ENCODE results near the gene KRT77.

Gene KRT77

DNA sequence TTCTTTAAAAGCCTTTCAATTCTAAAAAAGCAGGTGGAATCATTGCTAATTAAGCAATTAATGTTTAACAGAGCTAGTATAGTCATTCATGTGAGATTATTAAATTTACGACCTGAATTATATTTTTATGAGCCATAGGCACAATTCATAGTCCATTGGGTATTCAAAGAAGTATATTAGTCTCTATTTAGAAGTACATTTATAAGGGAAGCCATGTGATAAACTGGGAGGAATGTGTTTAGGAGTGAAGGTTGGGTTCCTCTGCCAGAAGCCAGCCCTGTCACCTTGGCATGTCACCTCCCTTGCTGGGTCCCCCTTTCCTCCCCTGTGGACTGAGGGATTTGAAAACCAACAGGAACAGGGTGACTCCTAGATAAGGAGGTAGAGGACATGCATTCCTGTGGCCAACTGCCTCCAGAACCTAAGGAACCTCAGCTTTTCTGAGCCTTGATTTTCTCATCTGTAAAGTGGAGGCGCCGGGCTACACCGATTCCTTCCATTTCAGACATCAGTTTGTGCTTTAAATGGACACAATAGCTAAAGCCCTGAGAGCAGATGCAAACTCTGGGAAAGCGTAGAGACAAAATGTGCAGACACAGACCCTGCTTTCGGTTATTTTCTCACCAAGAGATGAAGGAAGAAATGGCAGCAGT lies 45.9 kb downstream of the KRT77 start:
- no peak overlapping the region for H3K27ac ChIP-seq
- TF ChIP-seq POLR2AphosphoS5 (IDR thresholded peaks at IDR 0.05; ENCODE audit: borderline replicate concordance, low read depth, low read length) (no peak), FOXP2 (optimal IDR thresholded peaks at IDR 0.05; ENCODE audit: control extremely low read depth, extremely low read length, insufficient read depth) (no peak), EZH2 (IDR thresholded peaks at IDR 0.05) (no peak)

DNA sequence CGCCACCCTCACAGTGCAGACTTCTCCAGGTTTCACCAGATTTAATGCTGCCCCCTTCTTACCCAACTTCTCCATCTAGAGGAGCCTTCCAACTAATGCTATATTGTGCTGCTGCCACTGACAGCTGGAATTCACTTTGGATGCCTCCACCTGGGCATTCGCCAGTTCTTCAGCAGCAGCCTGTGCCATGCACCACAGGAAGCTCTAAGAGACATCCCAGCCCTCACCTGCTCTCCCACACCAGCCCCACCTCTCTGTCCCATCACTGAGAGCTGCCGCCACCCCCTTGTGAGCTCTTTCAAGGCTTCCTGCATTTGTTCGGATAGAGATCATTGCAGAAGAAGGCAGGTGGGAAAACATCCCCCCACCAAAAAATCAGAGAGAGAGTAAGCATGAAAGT lies 46.7 kb downstream of the KRT77 start:
- H3K36me3 ChIP-seq (ENCODE audit: insufficient read depth, low read length), result no peaks in the 10 kb centered on the region
- H3K27ac ChIP-seq, result no peak overlapping the region
- DNase-seq (ENCODE audit: low read depth, low spot score), result no peak
- no peak overlapping the region for H3K4me3 ChIP-seq
- H3K9ac ChIP-seq (ENCODE audit: insufficient read length), result no peak overlapping the region
- no peak for TF ChIP-seq EZH2 (IDR thresholded peaks at IDR 0.05)
- no peak for TF ChIP-seq POLR2AphosphoS5 (IDR thresholded peaks at IDR 0.05; ENCODE audit: borderline replicate concordance, low read depth, low read length)
- TF ChIP-seq FOXP2 (optimal IDR thresholded peaks at IDR 0.05; ENCODE audit: control extremely low read depth, extremely low read length, insufficient read depth), result no peak
- H3K9me3 ChIP-seq (ENCODE audit: low read depth, low read length), result no peaks in the 10 kb centered on the region

More for the DNA sequence above, 45.9 kb downstream of the KRT77 start:
- Histone ChIP-seq H3K9me3 (ENCODE audit: low read depth, low read length) (no peaks in the 10 kb centered on the region), H3K36me3 (ENCODE audit: insufficient read depth, low read length) (no peaks in the 10 kb centered on the region), H3K9ac (ENCODE audit: insufficient read length) (no peak overlapping the region), H3K4me3 (no peak overlapping the region)
- no peak for DNase-seq (ENCODE audit: low read depth, low spot score)

DNA sequence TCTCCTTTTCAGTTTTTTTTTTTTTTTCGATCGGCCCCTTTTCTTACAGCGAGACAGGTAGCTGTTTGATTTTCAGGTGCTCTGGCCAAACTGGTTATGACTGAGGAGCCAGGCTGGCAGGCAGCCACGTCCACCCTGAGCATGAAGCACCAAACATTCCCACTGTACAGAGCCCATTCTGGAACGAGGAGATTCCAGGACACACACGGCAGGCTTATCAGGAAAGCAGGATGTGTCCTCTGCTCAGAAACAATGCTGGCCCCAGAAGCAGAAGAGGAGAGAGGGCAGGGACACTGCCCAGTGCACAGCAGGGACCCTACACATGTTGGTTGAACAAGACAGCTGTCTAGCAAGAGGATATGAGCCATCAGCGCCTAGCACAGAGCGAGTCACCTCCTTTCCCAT lies 47.6 kb downstream of the KRT77 start:
- no peak for TF ChIP-seq EZH2 (IDR thresholded peaks at IDR 0.05)
- TF ChIP-seq POLR2AphosphoS5 (IDR thresholded peaks at IDR 0.05; ENCODE audit: borderline replicate concordance, low read depth, low read length), result no peak
- TF ChIP-seq FOXP2 (optimal IDR thresholded peaks at IDR 0.05; ENCODE audit: control extremely low read depth, extremely low read length, insufficient read depth), result no peak
- no peak overlapping the region for H3K4me3 ChIP-seq

DNA sequence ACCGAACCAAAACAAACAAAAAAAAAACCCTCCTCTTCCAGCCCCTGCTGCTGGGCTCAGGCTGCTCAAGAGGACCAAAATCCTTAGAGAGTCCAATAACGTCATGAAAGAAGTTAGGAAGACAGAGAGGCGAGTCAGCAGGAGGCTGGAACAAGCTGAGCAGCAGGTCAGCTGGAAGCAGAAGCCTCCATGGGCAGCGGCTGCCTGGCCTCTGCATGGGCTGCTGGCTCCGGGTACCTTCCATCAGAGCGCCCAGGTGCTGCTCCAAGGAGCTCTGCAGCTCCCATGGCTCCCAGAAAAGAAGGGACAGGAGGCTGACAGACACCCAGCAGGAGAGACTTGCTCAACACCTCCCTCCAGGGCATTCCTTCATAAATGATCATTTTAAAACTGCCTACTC lies 48.1 kb downstream of the KRT77 start:
- DNase-seq (ENCODE audit: low read depth, low spot score), result no peak
- TF ChIP-seq EZH2 (IDR thresholded peaks at IDR 0.05) (no peak), FOXP2 (optimal IDR thresholded peaks at IDR 0.05; ENCODE audit: control extremely low read depth, extremely low read length, insufficient read depth) (no peak), POLR2AphosphoS5 (IDR thresholded peaks at IDR 0.05; ENCODE audit: borderline replicate concordance, low read depth, low read length) (no peak)
- Histone ChIP-seq H3K9me3 (ENCODE audit: low read depth, low read length) (no peaks in the 10 kb centered on the region), H3K9ac (ENCODE audit: insufficient read length) (no peak overlapping the region), H3K27ac (no peak overlapping the region), H3K36me3 (ENCODE audit: insufficient read depth, low read length) (no peaks in the 10 kb centered on the region), H3K4me3 (no peak overlapping the region)

More for the DNA sequence above, 47.6 kb downstream of the KRT77 start:
- no peak overlapping the region for H3K27ac ChIP-seq
- H3K36me3 ChIP-seq (ENCODE audit: insufficient read depth, low read length), result no peaks in the 10 kb centered on the region
- no peak for DNase-seq (ENCODE audit: low read depth, low spot score)
- H3K9me3 ChIP-seq (ENCODE audit: low read depth, low read length), result no peaks in the 10 kb centered on the region
- H3K9ac ChIP-seq (ENCODE audit: insufficient read length), result no peak overlapping the region

DNA sequence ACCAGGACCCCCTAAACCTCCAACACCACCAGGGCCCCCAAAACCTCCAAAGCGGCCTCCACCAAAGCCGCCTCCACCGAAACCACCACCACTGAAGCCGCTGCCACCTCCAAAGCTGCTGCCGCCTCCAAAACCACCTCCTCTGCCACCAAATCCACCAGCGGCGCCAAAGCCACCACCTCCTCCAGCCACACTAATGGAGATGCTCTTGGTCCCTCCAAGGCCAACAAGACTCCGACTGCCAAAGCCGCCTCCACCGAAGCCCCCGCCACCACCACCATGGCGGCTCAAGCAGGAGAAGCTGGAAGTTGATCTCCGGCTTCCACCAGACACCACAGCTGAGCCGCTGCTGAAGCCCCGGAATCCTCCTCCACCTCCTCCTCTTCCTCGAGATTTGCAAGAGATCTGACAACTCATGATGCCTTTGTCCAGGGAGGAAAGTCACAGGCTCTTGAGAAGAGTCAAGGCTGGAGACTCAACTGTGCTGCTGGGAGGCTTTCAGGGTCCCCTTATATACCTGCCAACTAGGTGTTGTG lies 51.5 kb downstream of the KRT77 start, which contains the start of gene KRT2:
Gene KRT2 (minus strand): TSS at position 486 of the 536 bp plus-strand sequence. CDS start 69 bp downstream, at position 417.
- H3K27ac ChIP-seq, result no peak within 1 kb of the TSS
- no peak within 1 kb of the TSS for H3K4me3 ChIP-seq
- H3K9ac ChIP-seq (ENCODE audit: insufficient read length), result no peak within 1 kb of the TSS
- no peak for TF ChIP-seq FOXP2 (optimal IDR thresholded peaks at IDR 0.05; ENCODE audit: control extremely low read depth, extremely low read length, insufficient read depth)
- TF ChIP-seq EZH2 (IDR thresholded peaks at IDR 0.05), result no peak
- TF ChIP-seq POLR2AphosphoS5 (IDR thresholded peaks at IDR 0.05; ENCODE audit: borderline replicate concordance, low read depth, low read length), result no peak
- H3K9me3 ChIP-seq (ENCODE audit: low read depth, low read length), result no peaks in the 10 kb centered on the region
- no peak for DNase-seq (ENCODE audit: low read depth, low spot score)
- no peaks in the 10 kb centered on the region for H3K36me3 ChIP-seq (ENCODE audit: insufficient read depth, low read length)

DNA sequence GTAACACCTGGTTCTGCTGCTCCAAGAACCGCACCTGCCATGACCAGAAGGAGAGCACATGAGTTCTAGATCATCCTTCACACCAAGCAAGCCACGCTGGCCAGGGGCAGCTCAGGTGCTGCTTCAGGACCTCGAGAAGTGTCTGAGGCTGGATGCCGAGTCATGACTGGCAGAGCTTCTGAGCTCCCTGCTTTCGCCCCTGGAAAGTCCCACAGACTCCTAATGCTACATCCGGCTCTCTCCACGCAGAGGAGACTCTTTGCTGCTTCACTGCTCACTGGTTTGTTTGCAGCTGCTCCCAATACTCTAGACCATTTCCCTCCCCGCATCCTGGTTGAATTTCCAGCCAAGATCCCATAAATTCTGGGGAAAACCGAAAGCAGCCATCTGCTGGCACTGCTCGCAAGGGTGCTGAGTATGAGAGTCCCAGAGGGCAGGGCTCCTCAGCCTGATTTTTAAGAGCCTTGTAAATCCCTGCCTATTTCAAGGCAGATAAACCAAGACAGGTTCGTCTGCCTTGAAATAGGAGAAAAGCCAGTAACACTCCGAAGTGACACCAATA lies 52.7 kb downstream of the KRT77 start:
- Histone ChIP-seq H3K4me3 (no peak overlapping the region), H3K27ac (no peak overlapping the region), H3K9me3 (ENCODE audit: low read depth, low read length) (no peaks in the 10 kb centered on the region), H3K9ac (ENCODE audit: insufficient read length) (no peak overlapping the region), H3K36me3 (ENCODE audit: insufficient read depth, low read length) (no peaks in the 10 kb centered on the region)
- no peak for DNase-seq (ENCODE audit: low read depth, low spot score)
- TF ChIP-seq FOXP2 (optimal IDR thresholded peaks at IDR 0.05; ENCODE audit: control extremely low read depth, extremely low read length, insufficient read depth), result no peak
- TF ChIP-seq EZH2 (IDR thresholded peaks at IDR 0.05), result no peak
- no peak for TF ChIP-seq POLR2AphosphoS5 (IDR thresholded peaks at IDR 0.05; ENCODE audit: borderline replicate concordance, low read depth, low read length)

DNA sequence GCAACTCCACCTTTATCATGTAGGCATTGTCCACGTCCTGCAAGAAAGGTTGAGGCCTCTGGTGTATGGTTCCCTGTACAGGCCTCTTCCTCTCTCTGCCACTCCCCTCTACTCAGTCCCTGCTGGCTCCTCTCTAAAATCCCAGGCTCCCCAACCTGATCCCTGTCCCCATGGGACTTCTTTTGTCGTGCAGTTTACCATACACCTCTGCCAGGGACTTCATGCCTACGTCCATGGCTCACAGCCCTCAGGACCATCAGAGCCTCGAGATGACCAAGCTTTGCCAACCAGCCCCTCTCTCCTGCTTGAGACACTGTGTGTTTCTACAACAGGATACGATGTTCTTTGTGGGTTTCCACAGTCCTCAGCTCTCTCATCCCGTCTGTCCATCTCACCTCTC lies 54.3 kb downstream of the KRT77 start:
- TF ChIP-seq FOXP2 (optimal IDR thresholded peaks at IDR 0.05; ENCODE audit: control extremely low read depth, extremely low read length, insufficient read depth) (no peak), POLR2AphosphoS5 (IDR thresholded peaks at IDR 0.05; ENCODE audit: borderline replicate concordance, low read depth, low read length) (no peak), EZH2 (IDR thresholded peaks at IDR 0.05) (no peak)
- Histone ChIP-seq H3K4me3 (no peak overlapping the region), H3K27ac (no peak overlapping the region), H3K9me3 (ENCODE audit: low read depth, low read length) (no peaks in the 10 kb centered on the region), H3K36me3 (ENCODE audit: insufficient read depth, low read length) (no peaks in the 10 kb centered on the region), H3K9ac (ENCODE audit: insufficient read length) (no peak overlapping the region)
- no peak for DNase-seq (ENCODE audit: low read depth, low spot score)

DNA sequence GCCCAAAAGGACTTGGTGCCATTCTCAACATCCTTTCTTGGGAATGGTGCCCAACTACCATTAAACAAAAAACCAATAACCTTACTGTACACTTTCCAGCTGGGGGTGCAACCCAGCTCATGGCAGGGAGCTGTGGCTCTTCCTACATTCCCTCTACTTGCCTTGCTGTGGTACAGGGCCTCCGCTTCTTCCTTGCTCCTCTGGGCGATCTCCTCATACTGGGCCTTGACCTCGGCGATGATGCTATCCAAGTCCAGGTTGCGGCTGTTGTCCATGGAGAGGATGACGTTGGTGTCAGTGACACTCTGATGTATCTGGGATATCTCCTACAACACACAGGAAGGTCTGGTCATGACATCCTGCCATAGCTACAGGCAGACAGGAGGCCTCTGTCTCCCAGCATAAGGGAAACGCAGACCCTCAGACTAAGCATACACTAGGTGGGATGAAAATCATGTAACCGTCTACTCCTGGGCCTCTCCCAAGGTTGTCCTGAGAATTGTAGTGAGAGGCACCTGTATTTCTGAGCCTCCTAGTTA lies 55.2 kb downstream of the KRT77 start:
- H3K9ac ChIP-seq (ENCODE audit: insufficient read length), result no peak overlapping the region
- TF ChIP-seq EZH2 (IDR thresholded peaks at IDR 0.05), result no peak
- TF ChIP-seq POLR2AphosphoS5 (IDR thresholded peaks at IDR 0.05; ENCODE audit: borderline replicate concordance, low read depth, low read length), result no peak
- TF ChIP-seq FOXP2 (optimal IDR thresholded peaks at IDR 0.05; ENCODE audit: control extremely low read depth, extremely low read length, insufficient read depth), result no peak
- no peak for DNase-seq (ENCODE audit: low read depth, low spot score)
- no peak overlapping the region for H3K27ac ChIP-seq
- no peaks in the 10 kb centered on the region for H3K36me3 ChIP-seq (ENCODE audit: insufficient read depth, low read length)
- H3K4me3 ChIP-seq, result no peak overlapping the region
- no peaks in the 10 kb centered on the region for H3K9me3 ChIP-seq (ENCODE audit: low read depth, low read length)

Measured in SK-N-MC (cell line).